Fibroblast of villous mesenchyme (primary cell): ENCODE measurements around the gene DRC3. TPM values are rescaled to one million over a fixed set of nuclear protein-coding genes. Genes with fewer than 3 reads are reported as not detected.

Source experiments
- DNase-seq: peaks from one replicate; pipeline ENCODE4 v3.0.0-alpha.2; 2010; ENCODE audit warnings: low read depth
- H3K4me3 ChIP-seq: 2 replicates; pipeline ENCODE4 v1.5.1; 2011; ENCODE audit warnings: low read depth, mild to moderate bottlenecking, low read length
- CTCF ChIP-seq: IDR thresholded peaks from 2 replicates; pipeline ENCODE4 v1.5.1; 2012; ENCODE audit warnings: low read depth, mild to moderate bottlenecking, low read length; ENCODE audit not compliant: insufficient read depth
- total RNA-seq: library from RNA; depleted of rRNA; stranded (reverse); fragments of >200 nt; gene quantifications from 2 replicates; pipeline ENCODE4 v1.2.3, GENCODE V29; 2012

The DRC3 gene
- total RNA-seq, 1 donor: under 0.01 TPM

- no peak for TF ChIP-seq CTCF
- no peak overlapping the region for H3K4me3 ChIP-seq
- DNase-seq: no peak
Observed at GRCh38 chr17:17942846-17943245, 29.8 kb upstream of the DRC3 start.

DNA sequence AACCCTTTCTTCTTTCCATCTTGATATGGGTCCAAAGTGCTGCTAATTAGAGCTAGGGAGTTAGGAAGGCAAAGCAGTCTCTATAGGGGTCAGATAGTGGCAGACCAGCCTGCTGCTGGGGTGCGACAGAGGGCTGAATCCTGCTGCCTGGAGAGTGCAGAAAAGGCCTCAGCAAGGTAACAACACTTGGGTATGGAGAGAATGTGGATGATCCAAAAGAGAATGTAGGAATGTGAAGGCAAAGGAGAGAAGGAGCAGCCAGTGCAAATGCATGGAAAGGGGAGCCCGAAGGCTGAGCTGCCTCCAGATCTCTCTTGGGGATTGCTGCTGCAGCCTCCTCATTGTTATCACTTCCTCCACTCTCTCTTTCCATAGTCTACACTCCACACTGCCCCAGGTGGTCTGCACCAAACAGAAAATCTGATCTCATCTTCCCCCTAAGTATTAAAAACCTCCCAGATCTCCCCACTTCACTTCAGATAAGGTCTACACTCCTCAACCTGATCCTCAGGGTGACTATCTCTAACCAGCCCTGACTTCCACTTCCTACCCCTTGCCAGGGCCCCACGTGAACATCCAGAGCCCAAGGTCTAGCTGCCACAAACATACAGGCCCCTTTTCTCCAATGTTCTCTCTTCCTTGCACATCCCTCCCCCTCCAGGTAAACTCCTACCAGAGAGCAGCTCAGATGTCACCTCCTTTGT lies 29.2 kb upstream of the DRC3 start:
- TF ChIP-seq CTCF: no peak
- H3K4me3 ChIP-seq: no peak overlapping the region
- no peak for DNase-seq

- no peak for TF ChIP-seq CTCF
- no peak overlapping the region for H3K4me3 ChIP-seq
- peak; percentile 56 for DNase-seq
Observed at GRCh38 chr17:17944242-17944641, 28.4 kb upstream of the DRC3 start.

DNA sequence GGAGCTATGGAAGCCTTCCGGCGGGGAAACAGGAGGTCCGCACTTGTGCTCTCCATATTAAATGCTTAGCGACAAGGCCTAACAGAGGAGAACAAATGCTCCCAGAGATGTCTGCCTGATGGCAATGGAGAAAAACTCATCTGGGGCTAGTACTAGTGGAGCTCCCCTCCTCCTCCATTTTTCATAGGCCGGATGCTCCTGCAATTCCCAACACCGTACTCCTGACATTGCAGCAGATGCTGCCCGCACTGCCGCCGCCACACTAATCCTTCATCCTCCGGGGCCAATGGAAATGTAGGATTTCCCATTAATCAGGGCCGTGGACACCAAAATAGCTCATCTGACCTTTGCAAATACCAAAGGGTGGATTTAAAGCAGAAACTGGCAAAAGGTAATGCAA lies 27.9 kb upstream of the DRC3 start:
- TF ChIP-seq CTCF: no peak
- DNase-seq: no peak
- H3K4me3 ChIP-seq: no peak overlapping the region

DNA sequence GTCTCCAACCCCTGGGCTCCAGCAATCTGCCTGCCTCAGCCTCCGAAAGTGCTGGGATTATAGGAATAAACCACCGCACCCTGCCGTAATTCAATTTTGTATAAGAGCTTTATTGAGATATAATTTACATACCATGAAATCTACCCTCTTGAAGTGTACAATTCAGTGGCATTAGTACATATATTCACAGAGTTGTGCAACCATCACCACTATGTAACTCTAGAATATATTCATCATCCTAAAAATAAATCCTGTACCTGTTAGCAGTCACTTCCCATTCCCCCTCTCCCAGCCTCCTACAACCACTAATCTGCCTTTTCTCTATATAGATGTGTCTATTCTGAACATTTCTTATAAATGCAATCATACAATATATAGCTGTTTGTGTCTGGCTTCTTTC lies 26.6 kb upstream of the DRC3 start:
- no peak for DNase-seq
- H3K4me3 ChIP-seq: no peak overlapping the region
- TF ChIP-seq CTCF: no peak

DNA sequence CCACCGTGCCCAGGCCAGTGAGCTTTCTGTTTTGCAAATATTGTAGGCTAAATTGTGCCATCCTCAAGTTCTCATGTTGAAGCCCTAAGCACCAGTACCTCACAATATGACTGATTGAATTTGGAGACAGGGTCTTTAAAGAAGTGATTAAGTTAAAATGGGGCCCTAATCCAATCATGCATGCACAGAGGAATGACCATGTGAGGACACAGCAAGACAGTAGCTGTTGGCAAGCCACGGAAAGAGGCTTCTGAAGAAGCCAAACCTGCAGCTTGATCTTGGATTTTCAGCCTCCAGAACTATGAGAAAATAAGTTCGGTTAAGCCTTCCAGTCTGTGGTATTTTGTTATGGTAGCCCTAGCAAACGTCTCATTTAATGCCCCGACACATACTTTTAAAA lies 25.4 kb upstream of the DRC3 start:
- no peak for TF ChIP-seq CTCF
- no peak overlapping the region for H3K4me3 ChIP-seq
- DNase-seq: no peak

DNA sequence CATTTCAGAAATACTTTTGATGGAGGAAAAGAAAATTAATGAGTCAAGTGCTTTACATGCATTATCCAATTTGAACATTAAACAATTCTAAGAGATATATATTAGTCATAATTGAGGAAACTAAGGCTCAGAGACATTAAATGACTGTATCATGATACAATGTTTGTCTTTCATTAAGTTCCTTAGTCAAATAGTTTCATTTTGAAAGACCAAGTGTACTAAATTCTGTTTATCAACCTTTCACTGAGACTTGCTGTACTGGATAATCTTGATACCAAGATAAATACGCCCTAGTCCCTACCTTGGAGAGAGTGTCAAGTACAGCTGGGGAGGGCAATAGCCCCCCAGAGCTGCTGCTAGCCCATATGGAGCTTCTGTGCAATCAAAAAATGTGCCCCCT lies 24.7 kb upstream of the DRC3 start:
- no peak for DNase-seq
- no peak overlapping the region for H3K4me3 ChIP-seq
- no peak for TF ChIP-seq CTCF
